Measurements from ENCODE around the gene CENPX. TPM values are rescaled to one million over a fixed set of nuclear protein-coding genes. Genes with fewer than 3 reads are reported as not detected.

CENPX gene
- total and polyA plus RNA-seq, 2 of the 13 experiments (the other 11 are each of a cell fraction or from before 2014, with no cell fraction given) = 92.7 to 170 TPM

DNA sequence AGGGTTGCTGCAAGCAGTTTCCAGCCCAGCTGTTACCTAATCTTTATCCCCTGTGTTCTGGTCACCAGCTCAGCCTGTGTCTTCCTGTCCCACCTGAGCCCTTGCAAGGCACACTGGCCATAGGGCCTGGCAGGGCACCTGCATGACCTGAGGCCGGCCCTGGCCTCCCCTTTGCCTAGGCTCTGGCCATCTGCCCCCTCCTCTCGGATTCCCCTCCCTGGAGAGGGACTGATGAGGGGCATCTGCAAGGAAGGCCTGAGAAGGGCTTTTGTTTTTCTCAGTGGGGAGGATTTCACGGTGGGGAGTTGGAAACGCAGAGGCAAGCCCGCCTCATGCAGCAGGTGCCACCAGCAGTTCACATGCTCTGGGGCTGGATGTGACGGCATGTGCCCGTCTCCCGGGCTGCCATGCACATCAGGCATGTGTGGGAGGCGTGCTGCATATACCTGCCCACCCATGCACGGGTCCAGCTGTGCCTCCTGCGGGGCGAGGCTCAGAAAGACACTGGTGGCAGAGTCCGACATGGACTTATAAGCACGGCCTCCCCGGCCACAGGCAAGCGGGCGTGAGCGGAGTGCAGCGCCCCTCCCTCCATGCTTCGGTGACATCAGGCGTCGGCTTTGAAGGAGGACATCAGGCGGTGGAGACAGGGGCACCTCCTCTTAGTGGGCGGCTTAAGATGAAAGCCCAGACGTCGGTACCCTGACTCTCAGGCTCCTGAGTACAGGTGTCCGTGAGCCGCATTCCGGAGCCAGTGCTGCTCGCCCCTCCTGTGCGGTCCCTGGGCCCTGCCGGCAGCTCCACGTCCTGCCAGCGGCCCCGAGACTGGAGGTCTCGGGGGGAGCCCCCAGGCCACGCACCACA is 28.7 kb downstream of the CENPX start (continued):
- TF ChIP-seq KIAA2018 (CRISPR knock-in tag; IDR thresholded peaks at IDR 0.05; ENCODE audit: borderline replicate concordance) = no peak
- no peak for TF ChIP-seq ZNF142 (CRISPR knock-in tag; IDR thresholded peaks at IDR 0.05)
- peak; percentile 7; the same call in 1 of the 2 replicates for TF ChIP-seq PRMT3 (CRISPR knock-in tag; IDR thresholded peaks at IDR 0.05; ENCODE audit: borderline replicate concordance, low read depth)
- peak; percentile 68 for TF ChIP-seq ZNF616 (CRISPR knock-in tag; IDR thresholded peaks at IDR 0.05; ENCODE audit: low read depth)
- TF ChIP-seq ATF1 (CRISPR knock-in tag; IDR thresholded peaks at IDR 0.05) = no peak
- TF ChIP-seq YEATS4 (CRISPR knock-in tag; IDR thresholded peaks at IDR 0.05; ENCODE audit: borderline replicate concordance) = peak; percentile 8; the same call in 1 of the 2 replicates
- no peak for TF ChIP-seq MXI1 (IDR thresholded peaks at IDR 0.05; ENCODE audit: borderline replicate concordance, low read depth, low read length)
- TF ChIP-seq JARID2 (CRISPR knock-in tag; IDR thresholded peaks at IDR 0.05; ENCODE audit: insufficient replicate concordance) = peak; percentile 94
- TF ChIP-seq ZFP1 (CRISPR knock-in tag; IDR thresholded peaks at IDR 0.05) = no peak
- TF ChIP-seq BRCA1 (CRISPR knock-in tag; IDR thresholded peaks at IDR 0.05) = no peak
- TF ChIP-seq ZNF335 (CRISPR knock-in tag; IDR thresholded peaks at IDR 0.05) = no peak
- 0 out of 2 replicates have a peak, but pooled peaks have one; percentile 61 for TF ChIP-seq ZNF737 (CRISPR knock-in tag; IDR thresholded peaks at IDR 0.05; ENCODE audit: borderline replicate concordance)
- TF ChIP-seq, protein P1, sequence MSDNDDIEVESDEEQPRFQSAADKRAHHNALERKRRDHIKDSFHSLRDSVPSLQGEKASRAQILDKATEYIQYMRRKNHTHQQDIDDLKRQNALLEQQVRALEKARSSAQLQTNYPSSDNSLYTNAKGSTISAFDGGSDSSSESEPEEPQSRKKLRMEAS (IDR thresholded peaks at IDR 0.05) = no peak
- no peak; the same call in 1 of the 2 replicates for TF ChIP-seq IRF2 (CRISPR knock-in tag; IDR thresholded peaks at IDR 0.05)

Data from HepG2 (cell line).